ENCODE results near the gene ATP5F1D. TPM values are rescaled to one million over a fixed set of nuclear protein-coding genes. Genes with fewer than 3 reads are reported as not detected.

The ATP5F1D gene
- total and polyA plus RNA-seq, 2 of the 13 experiments (the other 11 are each of a cell fraction or from before 2014, with no cell fraction given) = 39.4 to 78.7 TPM

DNA sequence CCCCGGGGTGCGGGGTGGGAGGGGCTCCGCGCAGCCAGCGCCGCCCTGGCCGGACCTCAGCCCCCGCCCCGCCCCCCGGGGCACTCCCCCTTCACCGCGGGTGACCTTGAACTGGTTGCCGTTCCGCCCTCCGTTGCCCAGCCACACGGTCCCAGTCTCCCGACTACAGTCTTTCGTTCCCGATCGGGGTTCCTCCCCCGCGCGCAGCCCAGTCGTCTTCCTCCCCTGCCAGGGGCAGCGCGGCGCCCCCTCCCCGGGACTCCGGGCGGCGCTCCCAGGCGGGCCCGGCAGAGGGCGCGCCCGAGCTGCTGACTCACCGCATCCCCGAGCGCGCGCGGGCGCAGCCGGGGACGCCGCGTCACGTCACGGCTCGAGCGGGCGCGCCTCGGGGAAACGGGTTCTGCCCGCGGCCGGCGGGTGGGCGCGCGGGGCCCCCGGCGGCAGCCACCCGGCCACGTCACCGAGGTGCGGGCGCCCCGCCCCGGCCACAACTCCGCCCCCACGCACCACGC is 7.3 kb downstream of the ATP5F1D start (continued):
- TF ChIP-seq, protein P1, sequence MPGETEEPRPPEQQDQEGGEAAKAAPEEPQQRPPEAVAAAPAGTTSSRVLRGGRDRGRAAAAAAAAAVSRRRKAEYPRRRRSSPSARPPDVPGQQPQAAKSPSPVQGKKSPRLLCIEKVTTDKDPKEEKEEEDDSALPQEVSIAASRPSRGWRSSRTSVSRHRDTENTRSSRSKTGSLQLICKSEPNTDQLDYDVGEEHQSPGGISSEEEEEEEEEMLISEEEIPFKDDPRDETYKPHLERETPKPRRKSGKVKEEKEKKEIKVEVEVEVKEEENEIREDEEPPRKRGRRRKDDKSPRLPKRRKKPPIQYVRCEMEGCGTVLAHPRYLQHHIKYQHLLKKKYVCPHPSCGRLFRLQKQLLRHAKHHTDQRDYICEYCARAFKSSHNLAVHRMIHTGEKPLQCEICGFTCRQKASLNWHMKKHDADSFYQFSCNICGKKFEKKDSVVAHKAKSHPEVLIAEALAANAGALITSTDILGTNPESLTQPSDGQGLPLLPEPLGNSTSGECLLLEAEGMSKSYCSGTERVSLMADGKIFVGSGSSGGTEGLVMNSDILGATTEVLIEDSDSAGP (CRISPR knock-in tag; IDR thresholded peaks at IDR 0.05; ENCODE audit: borderline replicate concordance) = 0 out of 2 replicates have a peak, but pooled peaks have one; percentile 6
- no peak for TF ChIP-seq KDM5B (CRISPR knock-in tag; IDR thresholded peaks at IDR 0.05; ENCODE audit: borderline replicate concordance)
- TF ChIP-seq ZSCAN21 (CRISPR knock-in tag; IDR thresholded peaks at IDR 0.05; ENCODE audit: borderline replicate concordance) = no peak
- TF ChIP-seq, protein P2, sequence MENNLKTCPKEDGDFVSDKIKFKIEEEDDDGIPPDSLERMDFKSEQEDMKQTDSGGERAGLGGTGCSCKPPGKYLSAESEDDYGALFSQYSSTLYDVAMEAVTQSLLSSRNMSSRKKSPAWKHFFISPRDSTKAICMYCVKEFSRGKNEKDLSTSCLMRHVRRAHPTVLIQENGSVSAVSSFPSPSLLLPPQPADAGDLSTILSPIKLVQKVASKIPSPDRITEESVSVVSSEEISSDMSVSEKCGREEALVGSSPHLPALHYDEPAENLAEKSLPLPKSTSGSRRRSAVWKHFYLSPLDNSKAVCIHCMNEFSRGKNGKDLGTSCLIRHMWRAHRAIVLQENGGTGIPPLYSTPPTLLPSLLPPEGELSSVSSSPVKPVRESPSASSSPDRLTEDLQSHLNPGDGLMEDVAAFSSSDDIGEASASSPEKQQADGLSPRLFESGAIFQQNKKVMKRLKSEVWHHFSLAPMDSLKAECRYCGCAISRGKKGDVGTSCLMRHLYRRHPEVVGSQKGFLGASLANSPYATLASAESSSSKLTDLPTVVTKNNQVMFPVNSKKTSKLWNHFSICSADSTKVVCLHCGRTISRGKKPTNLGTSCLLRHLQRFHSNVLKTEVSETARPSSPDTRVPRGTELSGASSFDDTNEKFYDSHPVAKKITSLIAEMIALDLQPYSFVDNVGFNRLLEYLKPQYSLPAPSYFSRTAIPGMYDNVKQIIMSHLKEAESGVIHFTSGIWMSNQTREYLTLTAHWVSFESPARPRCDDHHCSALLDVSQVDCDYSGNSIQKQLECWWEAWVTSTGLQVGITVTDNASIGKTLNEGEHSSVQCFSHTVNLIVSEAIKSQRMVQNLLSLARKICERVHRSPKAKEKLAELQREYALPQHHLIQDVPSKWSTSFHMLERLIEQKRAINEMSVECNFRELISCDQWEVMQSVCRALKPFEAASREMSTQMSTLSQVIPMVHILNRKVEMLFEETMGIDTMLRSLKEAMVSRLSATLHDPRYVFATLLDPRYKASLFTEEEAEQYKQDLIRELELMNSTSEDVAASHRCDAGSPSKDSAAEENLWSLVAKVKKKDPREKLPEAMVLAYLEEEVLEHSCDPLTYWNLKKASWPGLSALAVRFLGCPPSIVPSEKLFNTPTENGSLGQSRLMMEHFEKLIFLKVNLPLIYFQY (CRISPR knock-in tag; IDR thresholded peaks at IDR 0.05; ENCODE audit: borderline replicate concordance) = no peak
- TF ChIP-seq, protein P3, sequence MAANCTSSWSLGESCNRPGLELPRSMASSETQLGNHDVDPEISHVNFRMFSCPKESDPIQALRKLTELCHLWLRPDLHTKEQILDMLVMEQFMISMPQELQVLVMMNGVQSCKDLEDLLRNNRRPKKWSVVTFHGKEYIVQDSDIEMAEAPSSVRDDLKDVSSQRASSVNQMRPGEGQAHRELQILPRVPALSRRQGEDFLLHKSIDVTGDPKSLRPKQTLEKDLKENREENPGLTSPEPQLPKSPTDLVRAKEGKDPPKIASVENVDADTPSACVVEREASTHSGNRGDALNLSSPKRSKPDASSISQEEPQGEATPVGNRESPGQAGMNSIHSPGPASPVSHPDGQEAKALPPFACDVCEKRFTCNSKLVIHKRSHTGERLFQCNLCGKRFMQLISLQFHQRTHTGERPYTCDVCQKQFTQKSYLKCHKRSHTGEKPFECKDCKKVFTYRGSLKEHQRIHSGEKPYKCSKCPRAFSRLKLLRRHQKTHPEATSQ (CRISPR knock-in tag; IDR thresholded peaks at IDR 0.05; ENCODE audit: borderline replicate concordance) = no peak
- TF ChIP-seq ARNT (IDR thresholded peaks at IDR 0.05) = no peak
- TF ChIP-seq HNF4G (IDR thresholded peaks at IDR 0.05; ENCODE audit: borderline replicate concordance, low read depth, low read length) = peak; percentile 48; the same call in 1 of the 2 replicates
- TF ChIP-seq HNF4G (CRISPR knock-in tag; IDR thresholded peaks at IDR 0.05; ENCODE audit: borderline replicate concordance, low read depth) = no peak
- TF ChIP-seq MEF2D (CRISPR knock-in tag; IDR thresholded peaks at IDR 0.05) = no peak
- no peak for TF ChIP-seq HNF4A (CRISPR knock-in tag; IDR thresholded peaks at IDR 0.05)
- no peak for TF ChIP-seq ZNF350 (CRISPR knock-in tag; IDR thresholded peaks at IDR 0.05; ENCODE audit: borderline replicate concordance, low read depth)
- no peak for TF ChIP-seq SMARCE1 (IDR thresholded peaks at IDR 0.05; ENCODE audit: borderline replicate concordance)
- no peak for TF ChIP-seq ZKSCAN5 (CRISPR knock-in tag; IDR thresholded peaks at IDR 0.05)
- peak; percentile 58; the same call in 1 of the 2 replicates for TF ChIP-seq ZNF703 (CRISPR knock-in tag; IDR thresholded peaks at IDR 0.05; ENCODE audit: borderline replicate concordance)
- no peak for TF ChIP-seq ZNF720 (CRISPR knock-in tag; IDR thresholded peaks at IDR 0.05)
- peak; percentile 16 for TF ChIP-seq SAP130 (CRISPR knock-in tag; IDR thresholded peaks at IDR 0.05; ENCODE audit: low read depth)
- TF ChIP-seq SRSF1 (optimal IDR thresholded peaks at IDR 0.05; ENCODE audit: low read depth, low read length) = peak; percentile 40
- no peak for TF ChIP-seq CHD2 (IDR thresholded peaks at IDR 0.05; ENCODE audit: low read depth, low read length)
- no peak for TF ChIP-seq AHR (CRISPR knock-in tag; IDR thresholded peaks at IDR 0.05)
- TF ChIP-seq RARG (CRISPR knock-in tag; IDR thresholded peaks at IDR 0.05; ENCODE audit: low read depth) = no peak
- TF ChIP-seq, protein P4, sequence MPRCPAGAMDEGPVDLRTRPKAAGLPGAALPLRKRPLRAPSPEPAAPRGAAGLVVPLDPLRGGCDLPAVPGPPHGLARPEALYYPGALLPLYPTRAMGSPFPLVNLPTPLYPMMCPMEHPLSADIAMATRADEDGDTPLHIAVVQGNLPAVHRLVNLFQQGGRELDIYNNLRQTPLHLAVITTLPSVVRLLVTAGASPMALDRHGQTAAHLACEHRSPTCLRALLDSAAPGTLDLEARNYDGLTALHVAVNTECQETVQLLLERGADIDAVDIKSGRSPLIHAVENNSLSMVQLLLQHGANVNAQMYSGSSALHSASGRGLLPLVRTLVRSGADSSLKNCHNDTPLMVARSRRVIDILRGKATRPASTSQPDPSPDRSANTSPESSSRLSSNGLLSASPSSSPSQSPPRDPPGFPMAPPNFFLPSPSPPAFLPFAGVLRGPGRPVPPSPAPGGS (CRISPR knock-in tag; IDR thresholded peaks at IDR 0.05) = no peak
- TF ChIP-seq NCOA5 (CRISPR knock-in tag; IDR thresholded peaks at IDR 0.05) = no peak
- no peak for TF ChIP-seq NPAS2 (CRISPR knock-in tag; IDR thresholded peaks at IDR 0.05; ENCODE audit: borderline replicate concordance)

Data from HepG2 (cell line).